Activated CD4-positive, alpha-beta T cell treated with anti-CD3 and anti-CD28 coated beads, Interleukin-2, amount 50 U/mL, for 4 hours (primary cell): Measurements from ENCODE around the gene WBP1L.
A peak's percentile ranks its signal among the peaks of the same experiment; 100 is the strongest.
"Not testable (repeated sequence)": the region's sequence is repeated elsewhere in the genome, so short reads cannot be mapped to it uniquely, and the experiment has no call there.

Experiments used
- DNase-seq, 2 experiments: peaks; one replicate each; pipeline ENCODE4 v3.0.0-alpha.2; 2020

The WBP1L gene

GRCh38 chr10:102814453-102814871 lies 70.7 kb downstream of the WBP1L start:
- DNase-seq, result no peak

DNA sequence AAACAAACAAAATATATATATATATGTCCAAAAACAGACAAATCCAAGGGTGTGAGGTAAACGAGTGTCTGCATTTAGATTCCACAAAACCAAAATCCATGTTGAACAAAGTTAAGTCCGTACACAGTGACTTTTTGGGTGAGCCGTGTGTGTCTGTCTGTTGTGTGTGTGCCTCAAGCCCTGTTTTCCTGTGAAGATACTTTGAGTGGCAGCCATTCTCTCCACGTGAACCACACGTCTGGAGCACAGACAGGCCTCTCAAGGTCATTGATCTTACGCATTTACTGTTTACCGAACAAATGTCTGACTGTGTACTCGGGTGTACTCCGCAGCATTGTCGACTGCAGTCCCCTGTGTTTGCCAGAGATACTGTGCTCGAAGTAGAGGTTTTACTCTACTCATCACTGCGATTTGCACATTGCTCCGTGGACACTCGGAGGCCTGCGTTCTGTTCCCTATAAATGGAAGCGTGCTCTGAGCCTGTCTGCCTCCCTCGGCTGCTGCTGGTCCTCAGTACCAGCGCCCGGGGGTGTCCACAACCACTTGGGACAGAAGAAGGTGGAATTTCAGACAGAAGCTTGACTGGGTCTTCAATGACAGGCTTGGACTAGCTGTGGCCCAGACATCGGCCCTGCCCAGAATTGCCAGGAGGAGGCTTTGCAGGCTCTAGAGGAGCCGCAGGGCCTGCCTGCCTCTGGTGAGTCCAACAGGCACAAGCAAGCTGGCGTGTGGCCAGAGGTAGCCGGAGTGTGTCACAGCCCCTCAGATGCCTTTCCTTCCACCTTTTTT lies 71.3 kb downstream of the WBP1L start:
- DNase-seq, result no peak

- no peak for DNase-seq
These were observed 72.2 kb downstream of the WBP1L start for GRCh38 chr10:102815790-102816549.

DNA sequence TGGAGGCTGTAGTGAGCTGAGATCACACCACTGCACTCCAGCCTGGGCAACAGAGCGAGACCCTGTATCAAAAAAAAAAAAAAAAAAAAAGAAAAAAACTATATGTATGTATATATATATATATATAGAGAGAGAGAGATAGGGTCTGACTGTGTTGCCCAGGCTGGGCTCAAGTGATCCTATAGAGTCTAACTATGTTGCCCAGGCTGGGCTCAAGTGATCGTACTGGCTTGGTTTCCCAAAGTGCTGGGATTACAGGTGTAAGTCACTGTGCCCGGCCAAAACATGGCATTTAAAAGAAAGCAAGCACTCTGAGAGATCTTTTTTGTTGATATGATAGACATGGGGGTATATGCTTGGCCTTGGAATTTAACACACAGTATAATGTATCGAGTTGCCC lies 73.4 kb downstream of the WBP1L start:
- DNase-seq, result no peak

GRCh38 chr10:102819054-102819453 lies 75.3 kb downstream of the WBP1L start:
- no peak for DNase-seq

GRCh38 chr10:102820008-102820407 lies 76.3 kb downstream of the WBP1L start:
- DNase-seq, result not testable (repeated sequence)

- DNase-seq, result no peak
These were observed 78.5 kb downstream of the WBP1L start for GRCh38 chr10:102822222-102822621.

GRCh38 chr10:102824664-102825063 lies 80.9 kb downstream of the WBP1L start:
- no peak for DNase-seq

- no peak for DNase-seq
These were observed 82.5 kb downstream of the WBP1L start for GRCh38 chr10:102826148-102826796.

GRCh38 chr10:102827597-102827975 lies 83.8 kb downstream of the WBP1L start:
- no peak for DNase-seq

DNA sequence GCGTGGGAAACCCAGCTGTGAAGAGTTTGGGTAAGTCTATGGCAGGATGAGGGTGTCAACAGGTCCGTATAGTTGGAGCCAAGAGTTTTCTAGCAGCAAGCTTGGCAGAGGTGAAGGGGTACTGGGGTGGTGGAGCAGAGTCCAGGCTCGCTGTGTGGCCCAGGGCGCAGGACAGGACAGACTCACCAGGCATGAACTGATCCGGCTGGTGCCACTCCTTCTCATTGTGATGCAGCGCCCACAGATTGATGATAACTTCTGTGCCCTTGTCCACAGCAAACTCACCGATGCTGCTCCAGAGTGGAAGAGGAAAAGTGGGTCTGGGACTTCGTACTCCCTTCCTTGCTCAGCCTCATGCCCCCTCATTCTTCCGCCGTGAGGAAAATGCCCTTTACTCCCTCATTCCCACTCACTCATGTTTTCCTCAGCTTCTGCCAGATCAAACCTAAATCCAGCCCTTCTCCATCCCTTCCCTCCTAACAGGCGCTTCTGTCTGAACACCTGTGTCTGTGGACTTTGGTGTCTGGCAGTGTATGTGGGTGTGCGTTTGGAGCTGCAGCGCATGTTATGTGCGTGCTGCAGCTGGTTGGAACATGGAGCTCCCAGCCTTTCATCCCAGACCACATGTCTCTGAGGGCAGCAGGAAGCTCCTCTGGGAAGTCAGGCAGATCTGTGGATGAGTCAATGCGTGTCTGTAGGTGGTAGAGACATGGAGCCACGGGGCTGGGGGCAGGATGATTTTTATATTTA lies 87.7 kb downstream of the WBP1L start:
- DNase-seq, result no peak

DNA sequence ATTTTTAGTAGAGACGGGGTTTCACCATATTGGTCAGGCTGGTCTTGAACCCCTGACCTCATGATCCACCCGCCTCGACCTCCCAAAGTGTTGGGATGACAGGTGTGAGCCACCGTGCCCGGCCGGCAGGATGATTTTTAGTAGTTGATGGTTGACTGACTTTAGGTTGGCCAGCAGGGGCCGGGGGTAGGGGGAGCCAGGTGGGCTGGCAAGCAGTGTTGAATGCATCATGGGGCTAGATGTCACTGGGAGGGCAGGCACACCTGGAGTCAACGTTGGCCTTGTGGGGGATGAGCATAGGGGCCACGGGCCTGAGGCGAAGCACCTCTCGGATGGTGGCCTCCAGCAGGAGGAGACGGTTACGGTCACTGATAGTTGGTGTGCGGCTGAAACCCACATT lies 88.5 kb downstream of the WBP1L start:
- DNase-seq, result no peak

- no peak for DNase-seq
These were observed 89.2 kb downstream of the WBP1L start for GRCh38 chr10:102832987-102833386.

DNA sequence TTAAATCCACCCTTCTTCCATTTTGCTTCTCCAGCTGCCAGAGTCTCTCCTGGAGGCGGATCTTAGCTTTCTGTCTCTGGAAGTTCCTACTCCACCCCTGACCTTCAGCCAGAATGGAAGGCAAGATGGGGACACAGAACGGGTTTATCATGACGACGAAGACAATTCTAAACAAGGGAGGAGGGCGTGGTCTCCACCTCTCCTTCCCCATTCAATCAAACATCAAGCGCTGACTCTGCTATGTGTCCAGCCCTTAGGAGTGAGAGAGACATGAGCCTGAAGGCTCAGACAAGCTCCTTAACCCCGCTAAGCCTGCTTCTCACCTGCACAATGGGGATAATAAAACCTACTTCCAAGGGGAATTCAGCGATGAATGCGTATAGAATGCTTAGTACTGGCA lies 90.4 kb downstream of the WBP1L start:
- no peak for DNase-seq

- peak; percentile 70 to 71 for DNase-seq
These were observed 91.3 kb downstream of the WBP1L start for GRCh38 chr10:102835007-102835482.

GRCh38 chr10:102837230-102837721 lies 93.5 kb downstream of the WBP1L start, which contains the start of gene CYP17A1:
Gene CYP17A1 (minus strand): TSS chr10:102837413. CDS start chr10:102837361, 52 bp downstream.
- no peak for DNase-seq

GRCh38 chr10:102838276-102838927 lies 94.7 kb downstream of the WBP1L start:
- not testable (repeated sequence) for DNase-seq

GRCh38 chr10:102841827-102842345 lies 98.1 kb downstream of the WBP1L start:
- DNase-seq, result no peak

DNA sequence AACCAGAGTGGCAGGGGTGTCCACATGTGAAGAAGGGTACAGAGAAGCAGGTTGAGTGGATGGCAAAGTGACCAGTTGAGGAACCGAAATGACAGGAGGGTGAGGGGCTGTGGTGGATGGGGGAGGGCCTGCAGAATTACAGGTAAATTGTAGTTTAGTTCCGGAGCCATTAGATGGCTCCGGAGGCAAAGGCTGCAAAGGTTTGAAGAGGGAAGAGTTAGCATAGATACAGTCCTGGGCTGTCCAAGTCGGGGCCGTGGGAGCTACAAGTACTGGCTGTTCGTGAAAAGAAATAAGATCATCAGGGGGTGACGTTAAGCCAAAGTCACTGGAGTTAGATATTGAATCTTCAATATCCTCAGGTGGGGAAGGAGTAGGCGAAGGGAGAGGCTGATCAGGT lies 99.4 kb downstream of the WBP1L start:
- not testable (repeated sequence) for DNase-seq

DNA sequence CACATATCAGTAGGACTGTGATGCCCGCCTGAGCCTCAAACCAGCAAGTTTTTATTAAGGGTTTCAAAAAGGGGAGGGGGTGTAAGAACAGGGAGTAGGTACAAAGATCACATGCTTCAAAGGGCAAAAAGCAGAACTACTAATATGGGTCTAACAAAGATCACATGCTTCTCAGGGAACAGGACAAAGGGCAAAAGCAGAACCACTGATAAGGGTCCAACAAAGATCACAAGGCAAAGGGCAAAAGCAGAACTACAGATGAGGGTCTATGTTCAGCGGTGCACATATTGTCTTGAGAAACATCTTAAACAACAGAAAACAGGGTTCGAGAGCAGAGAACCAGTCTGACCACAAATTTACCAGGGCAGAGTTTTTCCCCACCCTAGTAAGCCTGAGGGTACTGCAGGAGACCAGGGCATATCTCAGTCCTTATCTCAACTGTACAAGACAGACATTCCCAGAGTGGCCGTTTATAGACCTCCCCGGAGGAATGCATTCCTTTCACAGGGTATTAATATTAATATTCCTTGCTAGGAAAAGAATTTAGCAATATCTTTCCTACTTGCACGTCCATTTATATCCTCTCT lies 100.5 kb downstream of the WBP1L start:
- DNase-seq, result not testable (repeated sequence)

DNA sequence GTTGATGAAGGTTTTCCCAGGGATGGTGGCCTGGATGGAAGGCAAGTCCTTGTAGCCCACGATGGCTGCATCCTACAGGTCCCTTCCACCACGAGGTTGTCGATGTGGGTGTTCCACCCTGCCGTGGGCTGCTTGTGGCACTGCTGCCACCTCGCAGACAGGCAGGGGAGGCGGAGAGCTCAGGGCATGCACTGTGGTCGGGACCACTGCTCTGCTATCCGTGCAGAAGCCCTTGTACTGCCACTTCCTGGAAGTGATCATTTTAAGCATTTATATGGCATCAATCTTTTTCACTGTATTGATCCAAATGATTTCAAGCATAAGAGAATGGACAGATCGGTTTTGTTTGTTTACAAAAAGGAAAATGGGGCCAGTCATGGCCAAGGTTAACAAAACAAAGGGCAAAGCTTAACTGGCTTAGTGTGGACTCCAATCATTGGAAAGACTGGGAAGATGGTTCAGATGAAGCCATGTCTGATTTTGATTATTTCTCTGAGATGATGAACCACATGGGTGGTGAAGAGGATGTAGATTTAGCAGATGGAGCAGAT lies 101.7 kb downstream of the WBP1L start:
- no peak for DNase-seq
